ENCODE data around the gene MARCHF3. TPM values are rescaled to one million over a fixed set of nuclear protein-coding genes. Genes with fewer than 3 reads are reported as not detected.

The MARCHF3 gene
- total and polyA plus RNA-seq, 2 of the 13 experiments (the other 11 are each of a cell fraction or from before 2014, with no cell fraction given) = 4.8 to 11.9 TPM

DNA sequence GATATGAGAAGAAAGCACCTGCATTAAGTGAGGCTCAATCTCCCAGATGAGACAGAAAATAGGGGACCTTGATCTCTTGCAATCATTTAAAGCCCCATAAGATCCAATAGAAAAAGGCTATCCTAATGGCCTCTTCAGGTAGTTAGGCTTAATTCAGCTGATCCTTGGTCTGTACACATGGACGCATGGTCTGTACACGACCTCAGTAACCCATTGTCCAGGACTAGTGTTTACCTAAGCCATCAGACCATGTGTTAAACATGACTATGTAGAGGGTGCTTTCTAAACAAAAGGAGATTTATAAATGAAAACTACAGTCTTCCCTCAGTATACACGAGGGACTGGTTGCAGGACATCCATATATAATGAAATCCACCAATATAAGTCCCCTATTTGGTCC is 7.5 kb downstream of the MARCHF3 start (continued):
- TF ChIP-seq RXRB (CRISPR knock-in tag; IDR thresholded peaks at IDR 0.05; ENCODE audit: borderline replicate concordance) (peak; percentile 73; the same call in 1 of the 2 replicates), TSC22D2 (CRISPR knock-in tag; IDR thresholded peaks at IDR 0.05; ENCODE audit: borderline replicate concordance) (no peak), ZNF615 (CRISPR knock-in tag; IDR thresholded peaks at IDR 0.05; ENCODE audit: borderline replicate concordance) (no peak), ELF1 (CRISPR knock-in tag; IDR thresholded peaks at IDR 0.05) (no peak), ZNF430 (CRISPR knock-in tag; IDR thresholded peaks at IDR 0.05) (no peak), NCOR1 (IDR thresholded peaks at IDR 0.05; ENCODE audit: borderline replicate concordance, low read length) (peak; percentile 70; the same call in 1 of the 2 replicates), NR1H2 (CRISPR knock-in tag; IDR thresholded peaks at IDR 0.05; ENCODE audit: borderline replicate concordance, low read depth) (no peak), CEBPG (CRISPR knock-in tag; IDR thresholded peaks at IDR 0.05) (peak; percentile 9; the same call in 1 of the 2 replicates), ZZZ3 (CRISPR knock-in tag; IDR thresholded peaks at IDR 0.05; ENCODE audit: borderline replicate concordance) (no peak), HDAC1 (CRISPR knock-in tag; IDR thresholded peaks at IDR 0.05) (0 out of 2 replicates have a peak, but pooled peaks have one; percentile 33), ZFP90 (CRISPR knock-in tag; IDR thresholded peaks at IDR 0.05; ENCODE audit: borderline replicate concordance) (no peak), YY1 (IDR thresholded peaks at IDR 0.05; ENCODE audit: insufficient read depth, insufficient replicate concordance, low read depth, low read length) (no peak)
- TF ChIP-seq, protein P1, sequence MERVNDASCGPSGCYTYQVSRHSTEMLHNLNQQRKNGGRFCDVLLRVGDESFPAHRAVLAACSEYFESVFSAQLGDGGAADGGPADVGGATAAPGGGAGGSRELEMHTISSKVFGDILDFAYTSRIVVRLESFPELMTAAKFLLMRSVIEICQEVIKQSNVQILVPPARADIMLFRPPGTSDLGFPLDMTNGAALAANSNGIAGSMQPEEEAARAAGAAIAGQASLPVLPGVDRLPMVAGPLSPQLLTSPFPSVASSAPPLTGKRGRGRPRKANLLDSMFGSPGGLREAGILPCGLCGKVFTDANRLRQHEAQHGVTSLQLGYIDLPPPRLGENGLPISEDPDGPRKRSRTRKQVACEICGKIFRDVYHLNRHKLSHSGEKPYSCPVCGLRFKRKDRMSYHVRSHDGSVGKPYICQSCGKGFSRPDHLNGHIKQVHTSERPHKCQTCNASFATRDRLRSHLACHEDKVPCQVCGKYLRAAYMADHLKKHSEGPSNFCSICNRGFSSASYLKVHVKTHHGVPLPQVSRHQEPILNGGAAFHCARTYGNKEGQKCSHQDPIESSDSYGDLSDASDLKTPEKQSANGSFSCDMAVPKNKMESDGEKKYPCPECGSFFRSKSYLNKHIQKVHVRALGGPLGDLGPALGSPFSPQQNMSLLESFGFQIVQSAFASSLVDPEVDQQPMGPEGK (CRISPR knock-in tag; IDR thresholded peaks at IDR 0.05) = peak; percentile 12; the same call in 1 of the 2 replicates
- TF ChIP-seq, protein P2, sequence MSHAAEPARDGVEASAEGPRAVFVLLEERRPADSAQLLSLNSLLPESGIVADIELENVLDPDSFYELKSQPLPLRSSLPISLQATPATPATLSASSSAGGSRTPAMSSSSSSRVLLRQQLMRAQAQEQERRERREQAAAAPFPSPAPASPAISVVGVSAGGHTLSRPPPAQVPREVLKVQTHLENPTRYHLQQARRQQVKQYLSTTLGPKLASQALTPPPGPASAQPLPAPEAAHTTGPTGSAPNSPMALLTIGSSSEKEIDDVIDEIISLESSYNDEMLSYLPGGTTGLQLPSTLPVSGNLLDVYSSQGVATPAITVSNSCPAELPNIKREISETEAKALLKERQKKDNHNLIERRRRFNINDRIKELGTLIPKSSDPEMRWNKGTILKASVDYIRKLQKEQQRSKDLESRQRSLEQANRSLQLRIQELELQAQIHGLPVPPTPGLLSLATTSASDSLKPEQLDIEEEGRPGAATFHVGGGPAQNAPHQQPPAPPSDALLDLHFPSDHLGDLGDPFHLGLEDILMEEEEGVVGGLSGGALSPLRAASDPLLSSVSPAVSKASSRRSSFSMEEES (CRISPR knock-in tag; IDR thresholded peaks at IDR 0.05) = peak; percentile 49; the same call in 1 of the 2 replicates
- TF ChIP-seq, protein P3, sequence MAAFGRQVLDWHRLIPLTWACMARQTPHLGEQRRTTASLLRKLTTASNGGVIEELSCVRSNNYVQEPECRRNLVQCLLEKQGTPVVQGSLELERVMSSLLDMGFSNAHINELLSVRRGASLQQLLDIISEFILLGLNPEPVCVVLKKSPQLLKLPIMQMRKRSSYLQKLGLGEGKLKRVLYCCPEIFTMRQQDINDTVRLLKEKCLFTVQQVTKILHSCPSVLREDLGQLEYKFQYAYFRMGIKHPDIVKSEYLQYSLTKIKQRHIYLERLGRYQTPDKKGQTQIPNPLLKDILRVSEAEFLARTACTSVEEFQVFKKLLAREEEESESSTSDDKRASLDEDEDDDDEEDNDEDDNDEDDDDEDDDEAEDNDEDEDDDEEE (CRISPR knock-in tag; IDR thresholded peaks at IDR 0.05) = no peak
- TF ChIP-seq, protein P4, sequence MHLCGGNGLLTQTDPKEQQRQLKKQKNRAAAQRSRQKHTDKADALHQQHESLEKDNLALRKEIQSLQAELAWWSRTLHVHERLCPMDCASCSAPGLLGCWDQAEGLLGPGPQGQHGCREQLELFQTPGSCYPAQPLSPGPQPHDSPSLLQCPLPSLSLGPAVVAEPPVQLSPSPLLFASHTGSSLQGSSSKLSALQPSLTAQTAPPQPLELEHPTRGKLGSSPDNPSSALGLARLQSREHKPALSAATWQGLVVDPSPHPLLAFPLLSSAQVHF (CRISPR knock-in tag; IDR thresholded peaks at IDR 0.05) = no peak
- TF ChIP-seq, protein P5, sequence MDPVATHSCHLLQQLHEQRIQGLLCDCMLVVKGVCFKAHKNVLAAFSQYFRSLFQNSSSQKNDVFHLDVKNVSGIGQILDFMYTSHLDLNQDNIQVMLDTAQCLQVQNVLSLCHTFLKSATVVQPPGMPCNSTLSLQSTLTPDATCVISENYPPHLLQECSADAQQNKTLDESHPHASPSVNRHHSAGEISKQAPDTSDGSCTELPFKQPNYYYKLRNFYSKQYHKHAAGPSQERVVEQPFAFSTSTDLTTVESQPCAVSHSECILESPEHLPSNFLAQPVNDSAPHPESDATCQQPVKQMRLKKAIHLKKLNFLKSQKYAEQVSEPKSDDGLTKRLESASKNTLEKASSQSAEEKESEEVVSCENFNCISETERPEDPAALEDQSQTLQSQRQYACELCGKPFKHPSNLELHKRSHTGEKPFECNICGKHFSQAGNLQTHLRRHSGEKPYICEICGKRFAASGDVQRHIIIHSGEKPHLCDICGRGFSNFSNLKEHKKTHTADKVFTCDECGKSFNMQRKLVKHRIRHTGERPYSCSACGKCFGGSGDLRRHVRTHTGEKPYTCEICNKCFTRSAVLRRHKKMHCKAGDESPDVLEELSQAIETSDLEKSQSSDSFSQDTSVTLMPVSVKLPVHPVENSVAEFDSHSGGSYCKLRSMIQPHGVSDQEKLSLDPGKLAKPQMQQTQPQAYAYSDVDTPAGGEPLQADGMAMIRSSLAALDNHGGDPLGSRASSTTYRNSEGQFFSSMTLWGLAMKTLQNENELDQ (CRISPR knock-in tag; IDR thresholded peaks at IDR 0.05; ENCODE audit: borderline replicate concordance) = no peak
- TF ChIP-seq, protein P6, sequence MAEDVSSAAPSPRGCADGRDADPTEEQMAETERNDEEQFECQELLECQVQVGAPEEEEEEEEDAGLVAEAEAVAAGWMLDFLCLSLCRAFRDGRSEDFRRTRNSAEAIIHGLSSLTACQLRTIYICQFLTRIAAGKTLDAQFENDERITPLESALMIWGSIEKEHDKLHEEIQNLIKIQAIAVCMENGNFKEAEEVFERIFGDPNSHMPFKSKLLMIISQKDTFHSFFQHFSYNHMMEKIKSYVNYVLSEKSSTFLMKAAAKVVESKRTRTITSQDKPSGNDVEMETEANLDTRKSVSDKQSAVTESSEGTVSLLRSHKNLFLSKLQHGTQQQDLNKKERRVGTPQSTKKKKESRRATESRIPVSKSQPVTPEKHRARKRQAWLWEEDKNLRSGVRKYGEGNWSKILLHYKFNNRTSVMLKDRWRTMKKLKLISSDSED (CRISPR knock-in tag; IDR thresholded peaks at IDR 0.05) = no peak
- TF ChIP-seq, protein P7, sequence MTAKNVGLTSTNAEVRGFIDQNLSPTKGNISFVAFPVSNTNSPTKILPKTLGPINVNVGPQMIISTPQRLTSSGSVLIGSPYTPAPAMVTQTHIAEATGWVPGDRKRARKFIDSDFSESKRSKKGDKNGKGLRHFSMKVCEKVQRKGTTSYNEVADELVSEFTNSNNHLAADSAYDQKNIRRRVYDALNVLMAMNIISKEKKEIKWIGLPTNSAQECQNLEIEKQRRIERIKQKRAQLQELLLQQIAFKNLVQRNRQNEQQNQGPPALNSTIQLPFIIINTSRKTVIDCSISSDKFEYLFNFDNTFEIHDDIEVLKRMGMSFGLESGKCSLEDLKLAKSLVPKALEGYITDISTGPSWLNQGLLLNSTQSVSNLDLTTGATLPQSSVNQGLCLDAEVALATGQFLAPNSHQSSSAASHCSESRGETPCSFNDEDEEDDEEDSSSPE (CRISPR knock-in tag; IDR thresholded peaks at IDR 0.05) = no peak
